ENCODE measurements around the gene ADAR.
"Not testable (repeated sequence)": the region's sequence is repeated elsewhere in the genome, so short reads cannot be mapped to it uniquely, and the experiment has no call there.

ADAR gene

GRCh38 chr1:154607609-154608396 lies at the start of gene ADAR:
TSS of gene ADAR (minus strand) at chr1:154608186. CDS start at chr1:154608006, 180 bp downstream.
- Histone ChIP-seq H2AFZ (peak within 1 kb of the TSS; percentile 84), H3K79me2 (peaks cover 12% of the 10 kb centered on the region), H3K27ac (peak within 1 kb of the TSS; percentile 88), H3K4me1 (no peaks in the 10 kb centered on the region), H3K4me2 (ENCODE audit: low read length) (peak within 1 kb of the TSS; percentile 78), H3K27me3 (ENCODE audit: control insufficient read depth, insufficient read depth, low read length) (no peaks in the 10 kb centered on the region), H3K9ac (peak within 1 kb of the TSS; percentile 53), H3K4me3 (ENCODE audit: low read depth, low read length) (peak within 1 kb of the TSS; percentile 72), H3K9me3 (ENCODE audit: control insufficient read depth, low read length) (no peaks in the 10 kb centered on the region), H3K36me3 (ENCODE audit: control insufficient read depth, insufficient read depth, low read length) (no peaks in the 10 kb centered on the region)
- no peak for TF ChIP-seq CTCF (IDR thresholded peaks at IDR 0.05)

GRCh38 chr1:154657556-154657955 lies 49.6 kb upstream of the ADAR start:
- no peak for TF ChIP-seq CTCF (IDR thresholded peaks at IDR 0.05)
- no peak overlapping the region for H3K4me3 ChIP-seq (ENCODE audit: low read depth, low read length)
- H2AFZ ChIP-seq: no peak overlapping the region
- no peaks in the 10 kb centered on the region for H3K79me2 ChIP-seq
- H3K4me2 ChIP-seq (ENCODE audit: low read length): no peak overlapping the region
- H3K4me1 ChIP-seq: no peaks in the 10 kb centered on the region
- no peaks in the 10 kb centered on the region for H3K9me3 ChIP-seq (ENCODE audit: control insufficient read depth, low read length)
- no peaks in the 10 kb centered on the region for H3K27me3 ChIP-seq (ENCODE audit: control insufficient read depth, insufficient read depth, low read length)
- no peaks in the 10 kb centered on the region for H3K36me3 ChIP-seq (ENCODE audit: control insufficient read depth, insufficient read depth, low read length)
- no peak overlapping the region for H3K9ac ChIP-seq
- H3K27ac ChIP-seq: no peak overlapping the region

GRCh38 chr1:154652893-154653292 lies 44.9 kb upstream of the ADAR start:
- Histone ChIP-seq H3K36me3 (ENCODE audit: control insufficient read depth, insufficient read depth, low read length) (no peaks in the 10 kb centered on the region), H3K4me1 (no peaks in the 10 kb centered on the region), H3K9ac (no peak overlapping the region), H3K27ac (no peak overlapping the region), H2AFZ (no peak overlapping the region), H3K4me2 (ENCODE audit: low read length) (no peak overlapping the region), H3K9me3 (ENCODE audit: control insufficient read depth, low read length) (no peaks in the 10 kb centered on the region), H3K27me3 (ENCODE audit: control insufficient read depth, insufficient read depth, low read length) (no peaks in the 10 kb centered on the region), H3K79me2 (no peaks in the 10 kb centered on the region), H3K4me3 (ENCODE audit: low read depth, low read length) (no peak overlapping the region)
- no peak for TF ChIP-seq CTCF (IDR thresholded peaks at IDR 0.05)

- not testable (repeated sequence) for H3K4me2 ChIP-seq (ENCODE audit: low read length); H2AFZ ChIP-seq; H3K36me3 ChIP-seq (ENCODE audit: control insufficient read depth, insufficient read depth, low read length); H3K4me3 ChIP-seq (ENCODE audit: low read depth, low read length); H3K27me3 ChIP-seq (ENCODE audit: control insufficient read depth, insufficient read depth, low read length); H3K4me1 ChIP-seq; H3K27ac ChIP-seq; H3K79me2 ChIP-seq; H3K9me3 ChIP-seq (ENCODE audit: control insufficient read depth, low read length); H3K9ac ChIP-seq
Observed at GRCh38 chr1:154644724-154645123, 36.7 kb upstream of the ADAR start.

- H3K4me3 ChIP-seq (ENCODE audit: low read depth, low read length): no peak overlapping the region
- H3K4me1 ChIP-seq: no peaks in the 10 kb centered on the region
- H3K27me3 ChIP-seq (ENCODE audit: control insufficient read depth, insufficient read depth, low read length): no peaks in the 10 kb centered on the region
- H3K27ac ChIP-seq: no peak overlapping the region
- H3K9ac ChIP-seq: no peak overlapping the region
- H3K9me3 ChIP-seq (ENCODE audit: control insufficient read depth, low read length): no peaks in the 10 kb centered on the region
- H3K36me3 ChIP-seq (ENCODE audit: control insufficient read depth, insufficient read depth, low read length): no peaks in the 10 kb centered on the region
- H3K4me2 ChIP-seq (ENCODE audit: low read length): no peak overlapping the region
- no peak for TF ChIP-seq CTCF (IDR thresholded peaks at IDR 0.05)
- no peaks in the 10 kb centered on the region for H3K79me2 ChIP-seq
- H2AFZ ChIP-seq: no peak overlapping the region
Observed at GRCh38 chr1:154641534-154641933, 33.5 kb upstream of the ADAR start.
